ENCODE results near the gene TEKT2. TPM values are rescaled to one million over a fixed set of nuclear protein-coding genes. Genes with fewer than 3 reads are reported as not detected.

The TEKT2 gene
- total RNA-seq, 4 donors from 2014 or later, result 0.83 TPM; not detected in 3

DNA sequence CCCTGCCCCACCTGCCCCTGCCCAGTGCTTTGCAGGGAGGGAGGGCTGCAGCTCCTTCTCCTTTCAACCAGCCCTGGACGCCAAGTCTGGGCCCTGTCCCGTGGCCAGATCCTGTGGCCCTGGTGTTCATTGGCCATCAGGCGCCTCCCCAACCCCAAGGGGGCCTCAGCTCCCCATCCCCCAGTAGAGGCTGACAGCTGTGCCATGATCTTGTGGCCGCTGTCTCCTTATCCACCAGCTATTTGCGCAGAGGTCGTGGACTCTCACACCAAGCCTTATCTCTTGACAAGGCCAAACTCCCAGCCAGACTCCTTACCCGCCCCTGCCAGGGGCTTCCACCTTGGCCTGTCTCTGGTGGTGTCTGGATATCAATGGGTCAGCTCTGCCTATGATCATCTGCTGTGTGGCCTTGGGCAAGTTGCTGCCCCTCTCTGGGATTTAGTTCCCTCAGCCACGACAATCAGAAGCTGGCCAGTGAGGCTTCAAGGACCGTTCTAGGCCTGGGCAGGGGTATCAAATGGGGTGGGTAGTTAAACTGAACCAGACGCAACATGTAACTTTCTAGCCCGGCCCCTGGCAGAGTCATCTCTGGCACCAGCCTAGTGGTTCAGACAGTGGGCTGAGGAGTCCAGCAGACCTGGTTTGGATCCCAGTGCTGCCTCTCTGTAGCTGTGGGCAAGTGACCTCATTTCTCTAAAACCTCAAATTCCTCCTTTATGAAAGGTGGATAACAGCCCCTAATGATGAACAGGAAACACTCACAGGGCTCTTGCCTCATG is 44.4 kb downstream of the TEKT2 start:
- intact Hi-C loops (cut with DNase I), result no loop called here
- H3K27me3 ChIP-seq, result peaks cover 0 to 3% (median 0%) of the 10 kb centered on the region in 4 donors
- H3K9me3 ChIP-seq, result no peaks in the 10 kb centered on the region
- H3K27ac ChIP-seq (replicated peaks in 1 of 4), result no peak overlapping the region
- no peak for DNase-seq (ENCODE audit: extremely low spot score)
- WGBS, result 88% methylated on average over 11 of the region's 11 CpGs
- TF ChIP-seq POLR2AphosphoS5 (IDR thresholded peaks at IDR 0.05), result no peak
- no peaks in the 10 kb centered on the region for H3K36me3 ChIP-seq
- no peak overlapping the region for H3K4me3 ChIP-seq
- H3K4me1 ChIP-seq, result peaks cover 8 to 31% (median 28%) of the 10 kb centered on the region in 4 donors

DNA sequence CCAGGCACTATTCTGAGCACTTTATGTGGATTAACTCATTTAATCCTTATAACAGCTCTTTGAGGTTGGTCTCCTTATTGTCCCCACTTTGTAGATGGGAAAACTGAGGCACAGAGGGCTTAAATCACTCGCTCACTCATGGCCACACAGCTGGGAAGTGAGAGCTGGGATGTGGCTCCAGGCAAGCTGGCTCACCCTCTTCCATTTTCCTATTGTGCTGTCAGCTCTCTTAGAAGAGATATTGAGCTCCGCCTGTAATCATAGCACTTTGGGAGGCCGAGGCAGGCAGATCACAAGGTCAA is 45.0 kb downstream of the TEKT2 start:
- H3K27me3 ChIP-seq, result peaks cover 0 to 3% (median 0%) of the 10 kb centered on the region in 4 donors
- no peaks in the 10 kb centered on the region for H3K36me3 ChIP-seq
- H3K27ac ChIP-seq (replicated peaks in 1 of 4), result no peak overlapping the region
- peaks cover 9 to 31% (median 30%) of the 10 kb centered on the region in 4 donors for H3K4me1 ChIP-seq
- H3K4me3 ChIP-seq, result no peak overlapping the region
- intact Hi-C loops (cut with DNase I), result no loop called here
- no peaks in the 10 kb centered on the region for H3K9me3 ChIP-seq
- TF ChIP-seq POLR2AphosphoS5 (IDR thresholded peaks at IDR 0.05), result no peak
- TF ChIP-seq, protein P1, sequence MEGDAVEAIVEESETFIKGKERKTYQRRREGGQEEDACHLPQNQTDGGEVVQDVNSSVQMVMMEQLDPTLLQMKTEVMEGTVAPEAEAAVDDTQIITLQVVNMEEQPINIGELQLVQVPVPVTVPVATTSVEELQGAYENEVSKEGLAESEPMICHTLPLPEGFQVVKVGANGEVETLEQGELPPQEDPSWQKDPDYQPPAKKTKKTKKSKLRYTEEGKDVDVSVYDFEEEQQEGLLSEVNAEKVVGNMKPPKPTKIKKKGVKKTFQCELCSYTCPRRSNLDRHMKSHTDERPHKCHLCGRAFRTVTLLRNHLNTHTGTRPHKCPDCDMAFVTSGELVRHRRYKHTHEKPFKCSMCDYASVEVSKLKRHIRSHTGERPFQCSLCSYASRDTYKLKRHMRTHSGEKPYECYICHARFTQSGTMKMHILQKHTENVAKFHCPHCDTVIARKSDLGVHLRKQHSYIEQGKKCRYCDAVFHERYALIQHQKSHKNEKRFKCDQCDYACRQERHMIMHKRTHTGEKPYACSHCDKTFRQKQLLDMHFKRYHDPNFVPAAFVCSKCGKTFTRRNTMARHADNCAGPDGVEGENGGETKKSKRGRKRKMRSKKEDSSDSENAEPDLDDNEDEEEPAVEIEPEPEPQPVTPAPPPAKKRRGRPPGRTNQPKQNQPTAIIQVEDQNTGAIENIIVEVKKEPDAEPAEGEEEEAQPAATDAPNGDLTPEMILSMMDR (IDR thresholded peaks at IDR 0.05), result no peak
- TF ChIP-seq EP300 (IDR thresholded peaks at IDR 0.05), result no peak
- no peak for TF ChIP-seq POLR2A (IDR thresholded peaks at IDR 0.05; ENCODE audit: low read depth)
- WGBS, result 96% methylated on average over 3 of the region's 3 CpGs
- DNase-seq (ENCODE audit: extremely low spot score), result no peak

DNA sequence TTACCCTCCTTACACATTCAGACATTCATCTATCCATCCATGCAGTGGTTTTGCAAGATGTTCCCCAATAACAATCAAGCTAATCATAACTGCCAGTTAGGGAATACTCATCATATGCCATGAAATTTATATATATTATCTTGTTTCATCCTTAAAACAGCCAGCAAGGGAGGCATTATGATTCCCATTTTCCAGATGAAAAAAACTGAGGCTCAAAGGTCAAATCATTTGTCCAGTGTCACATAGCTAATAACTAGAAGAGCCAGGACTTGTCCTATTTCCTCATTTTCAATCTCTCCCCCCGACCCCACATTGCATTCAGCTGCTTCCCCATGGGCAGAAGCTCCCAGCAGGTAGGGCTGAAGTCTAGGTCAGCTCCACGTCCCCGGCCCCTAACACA is 48.1 kb downstream of the TEKT2 start:
- intact Hi-C loops (cut with DNase I), result loop anchor here (10.0 kb wide), 1 partner anchor 293 kb away; no protein-coding TSS in a partner anchor
- no peak overlapping the region for H3K27ac ChIP-seq (replicated peaks in 1 of 4)
- H3K36me3 ChIP-seq, result peaks cover 0 to 10% (median 6%) of the 10 kb centered on the region in 4 donors
- no peak for DNase-seq (ENCODE audit: extremely low spot score)
- H3K9me3 ChIP-seq, result no peaks in the 10 kb centered on the region
- WGBS, result 81% methylated on average over 3 of the region's 3 CpGs
- no peaks in the 10 kb centered on the region for H3K27me3 ChIP-seq
- H3K4me3 ChIP-seq, result no peak overlapping the region
- H3K4me1 ChIP-seq, result peaks cover 30 to 42% (median 38%) of the 10 kb centered on the region in 4 donors
- TF ChIP-seq POLR2A (IDR thresholded peaks at IDR 0.05; ENCODE audit: low read depth) (no peak), EP300 (IDR thresholded peaks at IDR 0.05) (no peak), POLR2AphosphoS5 (IDR thresholded peaks at IDR 0.05) (no peak)
- TF ChIP-seq, protein P1 (IDR thresholded peaks at IDR 0.05), result no peak

DNA sequence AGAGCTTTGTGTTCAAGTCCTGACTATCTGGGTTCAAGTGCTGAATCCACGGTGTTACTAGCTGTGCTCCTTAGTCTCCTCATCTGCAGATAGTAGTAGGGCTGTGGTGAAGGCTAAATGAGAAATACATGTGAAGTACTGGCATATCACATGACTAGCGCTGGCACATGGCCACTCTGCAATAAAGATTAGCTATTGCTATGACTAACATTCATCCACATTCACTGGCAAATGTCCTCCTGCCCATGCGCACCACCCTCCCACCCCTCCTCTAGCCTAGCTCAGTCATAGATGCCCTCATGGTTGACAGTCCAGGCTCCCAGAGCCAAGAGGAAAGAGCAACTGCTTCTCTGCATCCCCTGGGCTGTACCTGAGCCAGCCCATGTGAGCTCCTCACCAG is 49.6 kb downstream of the TEKT2 start:
- no peak for DNase-seq (ENCODE audit: extremely low spot score)
- 61% methylated on average over 2 of the region's 3 CpGs for WGBS
- H3K36me3 ChIP-seq, result peaks cover 5 to 25% (median 20%) of the 10 kb centered on the region in 4 donors
- H3K4me1 ChIP-seq, result peaks cover 33 to 52% (median 49%) of the 10 kb centered on the region in 4 donors
- intact Hi-C loops (cut with DNase I), result loop anchor here (10.0 kb wide), 1 partner anchor 291 kb away; no protein-coding TSS in a partner anchor
- TF ChIP-seq EP300 (IDR thresholded peaks at IDR 0.05) (no peak), POLR2AphosphoS5 (IDR thresholded peaks at IDR 0.05) (no peak), POLR2A (IDR thresholded peaks at IDR 0.05; ENCODE audit: low read depth) (no peak)
- TF ChIP-seq, protein P1 (IDR thresholded peaks at IDR 0.05), result no peak
- H3K4me3 ChIP-seq, result no peak overlapping the region
- no peaks in the 10 kb centered on the region for H3K27me3 ChIP-seq
- no peaks in the 10 kb centered on the region for H3K9me3 ChIP-seq
- H3K27ac ChIP-seq (replicated peaks in 1 of 4), result peak overlapping the region in 3 of 4 donors; percentile 73 to 83 (median 75)

DNA sequence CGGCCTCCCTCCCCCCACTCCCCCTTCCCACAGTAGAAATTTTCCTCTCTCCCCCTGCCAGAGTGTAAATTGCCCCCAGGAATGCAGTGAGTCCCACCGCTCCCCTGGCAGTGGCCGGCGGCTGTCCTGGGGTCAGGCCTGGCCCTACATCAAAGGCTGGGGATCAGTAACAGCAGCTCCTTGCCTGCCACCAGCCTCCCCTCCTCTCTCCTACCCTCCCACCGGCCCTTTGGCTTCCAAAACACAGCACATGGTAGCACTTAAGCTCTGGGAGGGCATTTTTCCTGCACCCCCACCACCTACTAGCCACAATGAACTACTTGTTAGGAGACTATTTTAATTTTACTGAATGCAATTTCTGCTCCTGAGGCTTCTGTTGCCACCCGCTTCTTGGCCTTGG is 50.1 kb downstream of the TEKT2 start:
- Histone ChIP-seq H3K4me1 (peaks cover 33 to 53% (median 49%) of the 10 kb centered on the region in 4 donors), H3K9me3 (no peaks in the 10 kb centered on the region), H3K4me3 (no peak overlapping the region), H3K27ac (replicated peaks in 1 of 4) (peak overlapping the region; percentile 68 to 83 (median 74)), H3K27me3 (no peaks in the 10 kb centered on the region), H3K36me3 (peaks cover 11 to 30% (median 24%) of the 10 kb centered on the region in 4 donors)
- TF ChIP-seq POLR2AphosphoS5 (IDR thresholded peaks at IDR 0.05) (no peak), POLR2A (IDR thresholded peaks at IDR 0.05; ENCODE audit: low read depth) (no peak), EP300 (IDR thresholded peaks at IDR 0.05) (no peak)
- TF ChIP-seq, protein P1 (IDR thresholded peaks at IDR 0.05), result no peak
- 76% methylated on average over 5 of the region's 6 CpGs for WGBS
- intact Hi-C loops (cut with DNase I), result loop anchor here (2.0 to 10.0 kb wide), 2 partner anchors 35 to 291 kb away; no protein-coding TSS in a partner anchor
- DNase-seq (ENCODE audit: extremely low spot score), result no peak

Data from esophagus muscularis mucosa (tissue), 4 donors.